Hepatocyte (in vitro differentiated cells): ENCODE measurements around the gene DPY19L1.

Experiments used
- EZH2 ChIP-seq: fragments of 200-600 bp; sonication (generic); IDR thresholded peaks from 2 replicates; pipeline ENCODE4 v1.6.1; 2016; ENCODE audit warnings: antibody characterized with exemption, mild to moderate bottlenecking, borderline replicate concordance
- EZH2phosphoT487 ChIP-seq: fragments of 200-600 bp; sonication (generic); IDR thresholded peaks from one replicate; pipeline ENCODE4 v1.6.1; 2018; ENCODE audit warnings: antibody characterized with exemption, mild to moderate bottlenecking, low read depth, moderate library complexity; ENCODE audit not compliant: unreplicated experiment, severe bottlenecking
- TF ChIP-seq, protein P1 (sequence below): fragments of 200-600 bp; sonication (generic); IDR thresholded peaks from 2 replicates; pipeline ENCODE4 v1.5.1; 2016; ENCODE audit warnings: antibody characterized with exemption, mild to moderate bottlenecking; ENCODE audit not compliant: poor library complexity

DNA sequence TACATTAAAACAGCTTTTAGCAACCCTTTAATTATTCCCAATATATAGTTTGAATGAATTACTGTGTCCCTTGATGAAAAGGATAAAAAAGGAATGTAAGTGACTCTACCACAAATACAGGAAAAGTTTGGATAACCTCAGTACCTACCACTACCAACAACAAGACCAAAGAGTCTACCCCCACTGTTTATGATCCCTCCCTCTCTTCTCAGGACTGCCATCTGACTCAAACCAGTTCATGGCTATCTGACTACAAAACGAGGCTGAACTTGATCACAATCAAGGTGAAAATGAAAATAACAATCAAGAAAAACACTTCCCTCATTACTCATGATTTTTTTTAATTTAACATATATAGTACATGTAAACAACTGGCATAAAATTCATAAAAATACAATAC is 108.7 kb downstream of the DPY19L1 start:
- TF ChIP-seq EZH2 (no peak), EZH2phosphoT487 (no peak)
- TF ChIP-seq, protein P1, sequence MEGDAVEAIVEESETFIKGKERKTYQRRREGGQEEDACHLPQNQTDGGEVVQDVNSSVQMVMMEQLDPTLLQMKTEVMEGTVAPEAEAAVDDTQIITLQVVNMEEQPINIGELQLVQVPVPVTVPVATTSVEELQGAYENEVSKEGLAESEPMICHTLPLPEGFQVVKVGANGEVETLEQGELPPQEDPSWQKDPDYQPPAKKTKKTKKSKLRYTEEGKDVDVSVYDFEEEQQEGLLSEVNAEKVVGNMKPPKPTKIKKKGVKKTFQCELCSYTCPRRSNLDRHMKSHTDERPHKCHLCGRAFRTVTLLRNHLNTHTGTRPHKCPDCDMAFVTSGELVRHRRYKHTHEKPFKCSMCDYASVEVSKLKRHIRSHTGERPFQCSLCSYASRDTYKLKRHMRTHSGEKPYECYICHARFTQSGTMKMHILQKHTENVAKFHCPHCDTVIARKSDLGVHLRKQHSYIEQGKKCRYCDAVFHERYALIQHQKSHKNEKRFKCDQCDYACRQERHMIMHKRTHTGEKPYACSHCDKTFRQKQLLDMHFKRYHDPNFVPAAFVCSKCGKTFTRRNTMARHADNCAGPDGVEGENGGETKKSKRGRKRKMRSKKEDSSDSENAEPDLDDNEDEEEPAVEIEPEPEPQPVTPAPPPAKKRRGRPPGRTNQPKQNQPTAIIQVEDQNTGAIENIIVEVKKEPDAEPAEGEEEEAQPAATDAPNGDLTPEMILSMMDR, result no peak
